ENCODE data around the gene HNF1B.
A peak's percentile ranks its signal among the peaks of the same experiment; 100 is the strongest.

The HNF1B gene

DNA sequence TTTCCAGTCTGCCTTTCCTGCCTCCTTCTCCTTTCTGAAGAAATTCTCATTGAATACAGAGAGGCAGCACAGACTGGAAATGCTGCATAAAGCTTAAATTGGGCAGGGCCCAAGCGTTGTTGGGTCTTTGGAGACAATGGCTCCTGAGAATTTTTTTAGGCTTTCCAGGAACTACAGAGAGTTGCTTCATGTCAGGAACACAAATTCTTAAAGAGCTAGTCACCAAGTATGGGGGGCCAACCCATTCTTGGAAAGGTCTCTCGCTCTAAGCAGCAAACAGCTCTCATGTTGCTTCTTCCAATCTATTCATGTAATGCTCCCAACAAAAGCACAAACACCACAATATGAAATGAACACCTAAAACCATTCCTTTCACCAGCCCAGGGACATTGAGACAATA, 6.9 kb downstream of the HNF1B start:
- no peaks in the 10 kb centered on the region for H3K9me3 ChIP-seq (ENCODE audit: control insufficient read depth, low read length)
- WGBS, 2 experiments, result 70 to 80% methylated on average over 2 of the region's 2 CpGs
- H3K4me3 ChIP-seq (ENCODE audit: insufficient read depth, low read depth, low read length), result no peak overlapping the region
- H3K27ac ChIP-seq (ENCODE audit: insufficient read depth, low read depth, low read length, poor library complexity, severe bottlenecking), result no peak overlapping the region
- no peaks in the 10 kb centered on the region for H3K36me3 ChIP-seq (ENCODE audit: control insufficient read depth, insufficient read depth, low read length)
- peaks cover 13% of the 10 kb centered on the region for H3K4me1 ChIP-seq (ENCODE audit: control insufficient read depth, insufficient read depth, low read length)
- H3K27me3 ChIP-seq (ENCODE audit: control insufficient read depth, insufficient read depth, low read length, poor library complexity, severe bottlenecking), result peaks cover 95% of the 10 kb centered on the region

DNA sequence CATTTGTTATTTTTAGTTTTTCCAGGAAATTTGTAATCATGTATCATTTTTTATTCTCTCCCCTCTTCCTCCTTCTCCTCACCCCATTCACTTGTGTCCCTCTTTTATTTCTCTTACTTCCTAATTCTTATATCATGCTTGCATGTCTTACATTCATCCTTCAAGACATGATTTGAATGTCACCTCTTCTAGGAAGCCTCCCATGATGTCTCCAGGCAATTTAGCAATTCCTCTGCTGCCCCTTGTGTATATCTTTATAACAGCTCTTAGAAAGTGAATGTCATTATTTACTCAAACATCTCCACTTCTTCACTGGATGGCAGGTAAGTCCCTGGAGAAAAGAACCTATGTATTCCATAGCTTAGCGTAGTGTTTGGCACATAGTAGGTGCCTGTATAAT, 7.8 kb downstream of the HNF1B start:
- Histone ChIP-seq H3K27ac (ENCODE audit: insufficient read depth, low read depth, low read length, poor library complexity, severe bottlenecking) (no peak overlapping the region), H3K4me1 (ENCODE audit: control insufficient read depth, insufficient read depth, low read length) (peaks cover 9% of the 10 kb centered on the region), H3K4me3 (ENCODE audit: insufficient read depth, low read depth, low read length) (no peak overlapping the region), H3K9me3 (ENCODE audit: control insufficient read depth, low read length) (no peaks in the 10 kb centered on the region), H3K36me3 (ENCODE audit: control insufficient read depth, insufficient read depth, low read length) (no peaks in the 10 kb centered on the region), H3K27me3 (ENCODE audit: control insufficient read depth, insufficient read depth, low read length, poor library complexity, severe bottlenecking) (peaks cover 90% of the 10 kb centered on the region)
- WGBS, 2 experiments, result 97 to 100% methylated on average over 1 of the region's 1 CpG

DNA sequence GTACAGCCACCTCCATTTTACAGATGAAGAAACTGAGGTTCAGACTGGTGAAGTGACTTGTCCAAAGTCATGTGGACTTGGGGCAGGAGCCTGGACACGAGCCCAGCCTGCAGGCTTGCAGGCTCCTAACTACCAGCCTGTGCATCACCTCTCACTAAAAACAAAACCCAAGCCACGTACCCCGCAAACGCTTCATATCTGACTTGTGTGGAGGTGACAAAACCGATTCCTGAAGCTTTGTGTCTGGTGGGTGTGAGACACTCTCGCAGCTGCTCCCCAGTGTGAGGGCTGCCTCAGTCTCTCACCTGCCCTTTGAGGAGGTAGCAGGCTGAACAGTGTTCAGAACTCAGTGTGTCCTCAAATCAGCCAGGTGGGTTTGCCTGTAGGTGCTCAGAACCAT, 8.4 kb downstream of the HNF1B start:
- no peaks in the 10 kb centered on the region for H3K9me3 ChIP-seq (ENCODE audit: control insufficient read depth, low read length)
- WGBS, 2 experiments, result 78 to 79% methylated on average over 6 of the region's 6 CpGs
- H3K4me1 ChIP-seq (ENCODE audit: control insufficient read depth, insufficient read depth, low read length), result peaks cover 5% of the 10 kb centered on the region
- H3K27ac ChIP-seq (ENCODE audit: insufficient read depth, low read depth, low read length, poor library complexity, severe bottlenecking), result no peak overlapping the region
- no peak overlapping the region for H3K4me3 ChIP-seq (ENCODE audit: insufficient read depth, low read depth, low read length)
- no peaks in the 10 kb centered on the region for H3K36me3 ChIP-seq (ENCODE audit: control insufficient read depth, insufficient read depth, low read length)
- H3K27me3 ChIP-seq (ENCODE audit: control insufficient read depth, insufficient read depth, low read length, poor library complexity, severe bottlenecking), result peaks cover 90% of the 10 kb centered on the region

DNA sequence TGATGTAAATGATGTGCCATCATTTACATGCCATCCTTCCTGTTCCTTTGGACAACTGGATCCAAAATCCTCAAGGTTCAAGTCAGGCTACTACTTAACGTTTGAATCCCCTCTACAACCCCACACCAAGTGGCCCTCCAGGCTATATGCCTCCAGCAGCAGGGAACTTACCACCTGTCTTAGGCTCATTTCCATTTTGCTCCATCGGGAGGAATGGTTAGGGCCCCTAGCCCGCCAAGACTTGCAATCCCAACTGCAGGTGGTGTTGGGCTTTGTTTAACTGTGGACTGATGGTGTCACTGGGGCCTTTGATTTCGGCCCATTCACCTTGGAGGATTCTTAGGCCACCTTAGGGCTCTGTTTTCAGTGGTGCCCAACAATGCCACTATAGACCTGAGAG, 9.7 kb downstream of the HNF1B start:
- H3K36me3 ChIP-seq (ENCODE audit: control insufficient read depth, insufficient read depth, low read length), result no peaks in the 10 kb centered on the region

DNA sequence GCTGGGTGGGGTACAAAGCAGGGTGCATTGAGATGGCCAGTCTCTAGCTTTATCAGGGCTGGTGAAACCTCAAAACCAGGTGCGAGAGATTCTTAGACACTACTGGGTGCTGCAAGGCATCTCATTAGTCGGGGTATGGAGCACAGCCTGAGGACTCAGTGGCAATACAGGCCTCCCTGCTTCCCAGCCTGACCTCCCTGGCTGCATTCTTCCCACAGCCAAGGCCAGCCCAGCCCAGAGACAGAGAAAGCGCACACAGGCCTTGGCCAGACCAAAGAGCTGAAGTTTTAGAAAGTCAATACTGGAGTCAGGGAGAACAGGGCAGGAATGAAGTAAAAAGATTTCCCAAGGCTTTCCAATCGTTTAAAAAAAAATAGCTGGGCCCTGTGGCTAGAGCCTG, 12.5 kb downstream of the HNF1B start:
- Histone ChIP-seq H3K9me3 (ENCODE audit: control insufficient read depth, low read length) (no peaks in the 10 kb centered on the region), H3K4me1 (ENCODE audit: control insufficient read depth, insufficient read depth, low read length) (peaks cover 26% of the 10 kb centered on the region), H3K36me3 (ENCODE audit: control insufficient read depth, insufficient read depth, low read length) (no peaks in the 10 kb centered on the region), H3K27ac (ENCODE audit: insufficient read depth, low read depth, low read length, poor library complexity, severe bottlenecking) (no peak overlapping the region), H3K27me3 (ENCODE audit: control insufficient read depth, insufficient read depth, low read length, poor library complexity, severe bottlenecking) (peaks cover 54% of the 10 kb centered on the region), H3K4me3 (ENCODE audit: insufficient read depth, low read depth, low read length) (no peak overlapping the region)
- WGBS, 2 experiments, result 93 to 94% methylated on average over 4 of the region's 4 CpGs

More for the DNA sequence above, 9.7 kb downstream of the HNF1B start:
- Histone ChIP-seq H3K27ac (ENCODE audit: insufficient read depth, low read depth, low read length, poor library complexity, severe bottlenecking) (no peak overlapping the region), H3K27me3 (ENCODE audit: control insufficient read depth, insufficient read depth, low read length, poor library complexity, severe bottlenecking) (peaks cover 81% of the 10 kb centered on the region), H3K4me1 (ENCODE audit: control insufficient read depth, insufficient read depth, low read length) (peaks cover 17% of the 10 kb centered on the region), H3K4me3 (ENCODE audit: insufficient read depth, low read depth, low read length) (no peak overlapping the region), H3K9me3 (ENCODE audit: control insufficient read depth, low read length) (no peaks in the 10 kb centered on the region)
- whole genome bisulfite sequencing, 2 experiments, result 43 to 49% methylated on average over 4 of the region's 4 CpGs

DNA sequence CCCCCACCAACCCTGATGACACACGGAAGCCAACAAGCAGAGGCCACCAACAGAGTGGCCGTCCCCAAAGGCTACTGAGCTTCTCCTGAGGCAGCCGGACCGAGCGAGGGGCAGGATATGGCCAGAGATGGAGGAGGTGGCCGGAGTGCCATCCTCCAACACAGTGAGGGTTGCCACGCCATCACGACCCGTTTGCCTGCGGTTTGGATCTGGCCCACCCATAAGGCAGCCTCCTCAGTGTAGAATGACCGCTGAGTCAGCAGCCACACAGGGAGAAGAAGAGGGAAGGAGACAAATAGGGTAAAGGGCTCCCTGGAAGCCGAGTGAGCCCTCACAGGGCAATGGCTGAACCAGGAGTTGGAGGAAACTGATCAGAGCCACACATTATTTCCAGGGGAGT, 13.8 kb downstream of the HNF1B start:
- H3K27me3 ChIP-seq (ENCODE audit: control insufficient read depth, insufficient read depth, low read length, poor library complexity, severe bottlenecking), result peaks cover 43% of the 10 kb centered on the region
- no peaks in the 10 kb centered on the region for H3K9me3 ChIP-seq (ENCODE audit: control insufficient read depth, low read length)
- H3K4me1 ChIP-seq (ENCODE audit: control insufficient read depth, insufficient read depth, low read length), result peaks cover 38% of the 10 kb centered on the region
- no peaks in the 10 kb centered on the region for H3K36me3 ChIP-seq (ENCODE audit: control insufficient read depth, insufficient read depth, low read length)
- no peak overlapping the region for H3K4me3 ChIP-seq (ENCODE audit: insufficient read depth, low read depth, low read length)
- no peak overlapping the region for H3K27ac ChIP-seq (ENCODE audit: insufficient read depth, low read depth, low read length, poor library complexity, severe bottlenecking)
- 81 to 91% methylated on average over 12 of the region's 12 CpGs for WGBS, 2 experiments

DNA sequence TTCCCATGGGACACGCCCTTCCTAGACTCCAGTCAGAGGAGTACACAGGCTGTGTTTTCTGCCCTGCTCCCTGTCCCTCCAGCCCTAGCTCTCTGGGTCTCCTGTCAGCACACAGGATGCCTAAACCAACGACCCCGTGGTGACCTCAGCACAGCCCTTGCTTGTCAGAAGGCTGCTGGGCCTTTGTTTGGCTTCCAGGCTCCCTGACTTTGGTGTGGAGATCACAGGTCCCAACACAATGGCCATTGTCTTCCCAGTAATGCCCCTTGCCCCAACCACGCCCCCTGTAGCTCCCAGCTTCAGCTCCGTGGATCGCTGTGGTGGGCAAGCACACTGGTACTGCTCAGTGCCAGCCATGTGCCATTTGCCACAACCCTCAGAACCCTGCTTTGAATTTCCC, 15.0 kb downstream of the HNF1B start:
- H3K27me3 ChIP-seq (ENCODE audit: control insufficient read depth, insufficient read depth, low read length, poor library complexity, severe bottlenecking), result peaks cover 35% of the 10 kb centered on the region
- peak overlapping the region; percentile 11 for H3K27ac ChIP-seq (ENCODE audit: insufficient read depth, low read depth, low read length, poor library complexity, severe bottlenecking)
- H3K9me3 ChIP-seq (ENCODE audit: control insufficient read depth, low read length), result no peaks in the 10 kb centered on the region
- H3K4me1 ChIP-seq (ENCODE audit: control insufficient read depth, insufficient read depth, low read length), result peaks cover 47% of the 10 kb centered on the region
- no peak overlapping the region for H3K4me3 ChIP-seq (ENCODE audit: insufficient read depth, low read depth, low read length)
- 18 to 23% methylated on average over 6 of the region's 6 CpGs for WGBS, 2 experiments
- H3K36me3 ChIP-seq (ENCODE audit: control insufficient read depth, insufficient read depth, low read length), result no peaks in the 10 kb centered on the region

DNA sequence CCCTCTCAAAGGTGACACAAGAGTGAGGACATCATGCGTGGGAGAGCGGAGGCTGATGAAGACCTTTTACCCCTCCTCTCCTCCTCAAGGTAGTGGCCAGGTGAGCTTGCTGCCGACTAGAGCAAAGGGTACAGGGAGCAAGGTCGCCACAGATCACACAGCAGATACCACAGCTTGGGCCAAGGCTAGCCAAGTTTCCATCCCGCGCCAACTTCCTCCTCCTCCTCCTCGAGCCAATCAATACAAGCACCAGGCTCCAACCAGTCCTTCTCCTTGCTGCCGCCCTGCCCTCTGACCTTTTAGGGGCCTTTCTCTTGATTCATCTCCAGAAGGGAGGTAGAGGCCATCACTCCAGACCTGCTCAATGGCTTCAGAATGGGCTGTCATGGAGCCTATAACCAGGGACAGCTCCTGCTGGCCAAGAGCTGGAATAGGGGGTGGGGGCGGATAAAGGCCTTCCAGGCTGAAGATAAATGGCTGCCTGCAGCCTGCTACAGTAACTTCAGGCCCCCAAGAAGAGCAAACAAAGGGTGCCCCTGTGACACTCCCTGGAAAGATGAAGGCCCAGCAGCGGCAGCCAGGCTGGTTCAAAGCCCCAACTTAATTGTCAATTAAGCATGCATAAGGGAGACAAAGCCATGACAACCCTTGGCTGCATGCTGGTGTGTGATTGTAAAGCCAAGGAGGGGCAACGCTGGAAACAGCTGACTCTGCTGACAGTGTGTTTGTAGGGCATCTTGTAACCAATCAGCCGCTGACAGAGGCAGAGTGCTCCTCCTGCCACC, 17.8 kb downstream of the HNF1B start:
- Histone ChIP-seq H3K27ac (ENCODE audit: insufficient read depth, low read depth, low read length, poor library complexity, severe bottlenecking) (peak overlapping the region; percentile 50), H3K27me3 (ENCODE audit: control insufficient read depth, insufficient read depth, low read length, poor library complexity, severe bottlenecking) (peaks cover 18% of the 10 kb centered on the region), H3K36me3 (ENCODE audit: control insufficient read depth, insufficient read depth, low read length) (no peaks in the 10 kb centered on the region), H3K4me3 (ENCODE audit: insufficient read depth, low read depth, low read length) (no peak overlapping the region), H3K9me3 (ENCODE audit: control insufficient read depth, low read length) (no peaks in the 10 kb centered on the region), H3K4me1 (ENCODE audit: control insufficient read depth, insufficient read depth, low read length) (peaks cover 51% of the 10 kb centered on the region)
- WGBS, 2 experiments, result 57 to 64% methylated on average over 12 of the region's 12 CpGs

DNA sequence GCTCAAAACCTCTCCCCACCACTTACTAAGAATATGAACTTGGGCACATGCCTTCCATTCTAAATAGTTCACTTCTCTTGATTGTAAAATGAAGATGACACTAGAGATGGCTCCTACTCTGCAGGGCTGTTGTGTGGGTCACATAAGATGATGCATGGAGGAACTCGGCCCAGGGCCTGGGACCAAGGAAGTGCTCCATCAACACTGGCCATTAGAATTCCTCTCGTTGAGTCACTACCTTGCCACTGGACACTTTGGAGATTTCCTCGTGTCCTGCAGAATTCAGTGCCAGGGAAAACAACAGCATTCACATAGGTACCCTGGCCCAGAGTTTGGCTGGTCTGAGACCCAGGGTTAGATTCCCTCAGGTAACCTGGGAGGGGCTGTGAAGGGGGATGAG, 18.6 kb downstream of the HNF1B start:
- 91 to 96% methylated on average over 3 of the region's 3 CpGs for WGBS, 2 experiments
- H3K36me3 ChIP-seq (ENCODE audit: control insufficient read depth, insufficient read depth, low read length), result no peaks in the 10 kb centered on the region
- H3K4me3 ChIP-seq (ENCODE audit: insufficient read depth, low read depth, low read length), result no peak overlapping the region

DNA sequence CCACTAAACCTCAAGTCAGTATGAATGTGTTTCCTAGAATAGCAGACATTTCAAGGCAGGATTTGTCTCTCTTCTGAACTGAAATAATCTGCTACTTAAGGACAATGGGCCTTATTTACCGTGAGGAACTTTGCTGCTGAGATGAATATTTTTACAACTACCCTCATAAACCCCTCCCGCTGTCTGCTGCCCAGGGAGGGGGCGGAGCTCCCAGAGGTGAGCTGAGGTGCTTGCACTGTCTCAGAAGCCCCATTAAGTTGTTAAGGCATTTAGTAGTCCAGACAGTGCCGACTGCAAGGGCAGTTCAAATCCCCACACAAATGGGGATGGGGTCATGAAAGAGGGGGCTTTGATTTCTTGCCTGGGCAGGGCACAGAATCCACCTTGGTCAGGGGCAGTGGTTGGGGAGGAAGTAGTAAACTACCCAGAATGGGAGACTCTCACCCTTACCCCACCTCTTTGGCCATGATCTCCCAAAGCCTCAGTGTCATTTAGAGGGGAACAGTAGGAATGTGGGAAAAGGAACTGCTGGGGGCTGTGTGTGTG, 19.2 kb downstream of the HNF1B start:
- H3K27me3 ChIP-seq (ENCODE audit: control insufficient read depth, insufficient read depth, low read length, poor library complexity, severe bottlenecking), result peaks cover 8% of the 10 kb centered on the region
- no peaks in the 10 kb centered on the region for H3K36me3 ChIP-seq (ENCODE audit: control insufficient read depth, insufficient read depth, low read length)
- 74 to 80% methylated on average over 4 of the region's 4 CpGs for WGBS, 2 experiments
- H3K9me3 ChIP-seq (ENCODE audit: control insufficient read depth, low read length), result no peaks in the 10 kb centered on the region
- no peak overlapping the region for H3K27ac ChIP-seq (ENCODE audit: insufficient read depth, low read depth, low read length, poor library complexity, severe bottlenecking)
- H3K4me3 ChIP-seq (ENCODE audit: insufficient read depth, low read depth, low read length), result no peak overlapping the region
- H3K4me1 ChIP-seq (ENCODE audit: control insufficient read depth, insufficient read depth, low read length), result peaks cover 42% of the 10 kb centered on the region

More for the DNA sequence above, 18.6 kb downstream of the HNF1B start:
- peaks cover 10% of the 10 kb centered on the region for H3K27me3 ChIP-seq (ENCODE audit: control insufficient read depth, insufficient read depth, low read length, poor library complexity, severe bottlenecking)
- peaks cover 47% of the 10 kb centered on the region for H3K4me1 ChIP-seq (ENCODE audit: control insufficient read depth, insufficient read depth, low read length)
- H3K9me3 ChIP-seq (ENCODE audit: control insufficient read depth, low read length), result no peaks in the 10 kb centered on the region
- no peak overlapping the region for H3K27ac ChIP-seq (ENCODE audit: insufficient read depth, low read depth, low read length, poor library complexity, severe bottlenecking)

All from ectodermal cell (in vitro differentiated cells).